GM03348 (cell line): Measurements from ENCODE around the gene NCKAP5.
A peak's percentile ranks its signal among the peaks of the same experiment; 100 is the strongest.
"Not testable (repeated sequence)": the region's sequence is repeated elsewhere in the genome, so short reads cannot be mapped to it uniquely, and the experiment has no call there.

ENCODE experiments used
- DNase-seq: peaks from one replicate; pipeline ENCODE4 v3.0.0; 2012; ENCODE audit warnings: low spot score

The NCKAP5 gene

GRCh38 chr2:133522204-133522603, 46.1 kb downstream of the NCKAP5 start:
- DNase-seq = no peak

- DNase-seq = no peak
Measured at GRCh38 chr2:133521146-133521745, 47.0 kb downstream of the NCKAP5 start.

GRCh38 chr2:133519677-133520076, 48.6 kb downstream of the NCKAP5 start:
- not testable (repeated sequence) for DNase-seq

GRCh38 chr2:133518700-133519344, 49.4 kb downstream of the NCKAP5 start:
- DNase-seq = no peak

- DNase-seq = no peak
Measured at GRCh38 chr2:133517876-133518275, 50.4 kb downstream of the NCKAP5 start.

GRCh38 chr2:133516405-133517026, 51.7 kb downstream of the NCKAP5 start:
- no peak for DNase-seq

- no peak for DNase-seq
Measured at GRCh38 chr2:133515271-133515670, 53.0 kb downstream of the NCKAP5 start.

- no peak for DNase-seq
Measured at GRCh38 chr2:133513893-133514292, 54.4 kb downstream of the NCKAP5 start.

GRCh38 chr2:133512121-133512520, 56.1 kb downstream of the NCKAP5 start:
- no peak for DNase-seq

- no peak for DNase-seq
Measured at GRCh38 chr2:133511679-133512078, 56.6 kb downstream of the NCKAP5 start.

- DNase-seq = no peak
Measured at GRCh38 chr2:133509777-133510176, 58.5 kb downstream of the NCKAP5 start.

- DNase-seq = no peak
Measured at GRCh38 chr2:133508546-133509165, 59.6 kb downstream of the NCKAP5 start.

- no peak for DNase-seq
Measured at GRCh38 chr2:133506996-133507395, 61.3 kb downstream of the NCKAP5 start.

GRCh38 chr2:133504566-133505505, 63.4 kb downstream of the NCKAP5 start:
- peak; percentile 19 for DNase-seq

- DNase-seq = no peak
Measured at GRCh38 chr2:133503927-133504326, 64.3 kb downstream of the NCKAP5 start.

GRCh38 chr2:133503323-133503722, 64.9 kb downstream of the NCKAP5 start:
- DNase-seq = no peak

GRCh38 chr2:133502678-133503077, 65.6 kb downstream of the NCKAP5 start:
- no peak for DNase-seq

GRCh38 chr2:133500917-133501316, 67.3 kb downstream of the NCKAP5 start:
- no peak for DNase-seq

- DNase-seq = no peak
Measured at GRCh38 chr2:133498662-133499585, 69.3 kb downstream of the NCKAP5 start.

- no peak for DNase-seq
Measured at GRCh38 chr2:133497951-133498565, 70.2 kb downstream of the NCKAP5 start.
